Bone marrow (tissue), 2 donors: ENCODE data around the gene CELF4.

Source experiments
- DNase-seq, 2 donors: peaks; one replicate each; lab custom pipeline; 2025; lab: John Stamatoyannopoulos, UW

CELF4 gene

DNA sequence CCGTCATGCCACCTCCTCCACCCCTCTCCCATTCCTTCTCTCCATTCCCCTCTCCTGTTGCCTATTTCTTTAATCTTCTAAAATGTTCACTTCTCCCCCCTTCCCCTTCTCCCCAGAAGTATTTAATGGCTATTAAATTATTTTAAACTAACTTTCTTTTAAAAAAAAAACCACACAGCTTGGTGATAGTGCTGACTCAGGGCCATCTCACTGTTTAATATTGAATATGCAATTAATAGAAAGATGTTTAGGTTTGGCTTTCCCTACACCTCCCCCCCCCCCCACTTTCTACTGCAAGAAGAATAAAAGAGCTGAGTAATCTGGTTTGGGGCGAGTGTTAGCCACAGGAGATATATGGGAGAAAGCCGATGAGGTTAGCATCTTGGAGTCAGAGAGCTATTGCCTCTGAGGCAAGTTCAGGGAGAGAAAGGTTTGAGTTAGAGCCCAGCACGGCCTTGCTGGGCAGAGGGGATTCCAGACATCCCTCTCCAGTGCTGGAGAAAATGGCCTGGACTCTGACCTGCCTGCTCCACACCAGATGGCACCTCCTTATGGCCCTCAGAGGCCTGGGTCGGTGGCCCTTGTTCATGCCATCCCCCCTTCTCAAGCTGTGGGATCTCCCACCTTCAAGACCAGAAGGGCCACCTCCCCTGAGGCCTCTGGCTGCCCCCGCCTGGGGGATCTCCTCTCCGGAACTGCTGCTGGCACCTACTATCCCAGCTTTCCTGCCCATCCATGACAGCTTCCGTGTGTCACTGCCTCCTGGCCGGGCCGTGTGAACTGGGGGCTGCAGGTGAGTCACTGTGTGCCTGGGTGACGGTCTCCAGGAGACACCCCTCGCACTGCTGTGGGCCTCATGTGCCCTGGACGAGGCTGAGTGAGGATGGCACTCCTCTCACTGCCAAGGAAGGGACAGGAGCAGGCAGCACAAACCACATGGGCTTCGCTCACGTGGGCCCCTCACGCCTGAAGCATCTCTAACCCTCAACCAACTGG lies 246.9 kb downstream of the CELF4 start:
- no peak for DNase-seq

DNA sequence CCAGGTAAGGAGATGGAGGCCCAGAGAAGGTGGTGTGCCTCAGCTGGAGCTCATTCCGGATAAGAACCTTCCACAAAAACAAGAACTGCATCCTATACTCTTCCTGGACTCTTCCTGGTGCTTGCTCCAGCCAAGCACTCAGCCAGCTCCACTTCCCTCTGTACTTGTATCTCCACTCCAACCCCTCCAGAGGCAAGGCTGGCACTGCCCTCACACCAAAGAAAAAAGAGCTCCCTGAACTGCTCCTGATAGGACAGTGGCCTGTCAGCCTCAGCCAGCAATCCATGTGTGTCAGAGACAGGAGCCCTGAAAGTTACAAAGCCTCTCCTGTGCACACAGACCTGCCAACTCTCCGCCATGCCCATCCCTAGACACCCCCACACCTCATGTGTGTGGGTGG lies 248.1 kb downstream of the CELF4 start:
- no peak for DNase-seq

DNA sequence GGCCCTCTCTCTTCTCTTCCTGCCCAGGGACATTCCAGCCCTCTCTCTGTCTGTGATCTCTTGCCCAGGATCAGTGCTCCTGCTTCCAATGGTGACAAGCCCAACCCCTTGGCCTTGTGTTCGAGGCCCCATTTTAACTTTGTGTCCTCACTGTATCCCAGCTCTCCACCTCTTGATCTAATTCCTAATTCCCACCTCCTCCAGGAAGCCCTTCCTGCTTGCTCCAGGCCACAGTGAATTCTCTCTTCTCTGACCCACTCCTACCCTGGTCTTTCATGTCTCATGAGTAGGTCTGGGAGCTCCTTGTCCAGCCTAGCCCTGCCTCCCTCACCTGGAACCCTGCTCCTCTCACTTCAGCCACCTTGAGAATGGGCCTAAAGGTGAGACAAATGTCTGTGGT lies 249.1 kb downstream of the CELF4 start:
- DNase-seq: no peak

DNA sequence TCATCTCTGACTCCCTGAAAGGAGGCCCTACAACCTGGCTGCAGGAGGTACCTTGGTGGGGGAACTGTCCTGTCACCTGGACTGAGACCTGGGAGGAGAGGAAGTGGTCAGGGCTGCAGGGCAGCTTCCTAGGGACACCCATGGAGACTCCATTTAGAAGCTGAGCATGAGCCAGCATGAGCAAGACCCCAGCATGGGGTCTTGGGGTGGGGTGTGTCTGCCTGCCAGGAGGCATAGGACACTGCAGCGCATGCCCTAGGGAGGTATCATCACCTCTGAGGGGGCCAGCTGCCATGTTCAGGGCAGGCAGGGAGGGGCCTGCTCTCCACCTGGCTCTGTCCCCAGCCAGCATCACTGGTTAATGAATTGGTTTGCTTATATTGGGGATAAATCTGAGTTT lies 249.7 kb downstream of the CELF4 start:
- DNase-seq: no peak

DNA sequence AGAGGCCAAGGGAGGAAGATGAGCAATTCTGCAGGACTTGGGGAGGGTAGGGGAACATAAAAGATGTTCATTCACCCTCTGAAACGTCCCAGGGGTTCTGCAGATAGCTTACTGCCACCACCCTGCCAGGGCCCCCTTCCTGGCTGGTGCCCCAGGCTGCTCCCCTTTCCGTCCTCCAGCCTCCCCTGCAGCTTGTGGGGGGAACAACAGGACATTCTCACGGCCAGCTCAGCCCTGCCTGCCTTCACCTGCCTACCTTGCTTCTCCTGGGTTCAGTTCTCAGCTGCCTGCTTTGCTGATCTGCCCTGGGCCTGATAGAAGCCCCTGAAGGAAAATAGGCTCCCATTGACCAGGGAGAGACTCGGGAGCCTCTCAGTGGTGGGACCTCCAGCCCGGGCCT lies 251.1 kb downstream of the CELF4 start:
- DNase-seq: no peak

DNA sequence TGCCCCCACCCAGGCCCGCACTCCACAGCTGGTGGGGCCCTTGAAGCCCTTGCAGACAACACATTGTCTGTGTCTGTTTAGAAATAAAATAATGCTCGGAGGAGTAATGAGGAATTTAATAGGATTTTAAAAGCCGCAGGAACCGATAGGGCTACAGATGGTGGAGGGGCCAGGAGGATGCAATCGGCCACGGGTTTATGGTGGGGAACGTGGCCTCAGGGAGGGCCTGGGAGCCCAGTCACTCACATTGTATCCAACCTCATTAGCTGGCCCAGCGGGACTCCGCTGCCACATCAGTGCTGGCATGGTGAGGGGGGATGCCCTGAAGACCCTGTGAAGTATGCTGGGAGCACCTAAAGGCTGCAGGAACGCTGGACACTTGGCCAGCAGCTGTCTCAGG lies 252.0 kb downstream of the CELF4 start:
- no peak for DNase-seq

DNA sequence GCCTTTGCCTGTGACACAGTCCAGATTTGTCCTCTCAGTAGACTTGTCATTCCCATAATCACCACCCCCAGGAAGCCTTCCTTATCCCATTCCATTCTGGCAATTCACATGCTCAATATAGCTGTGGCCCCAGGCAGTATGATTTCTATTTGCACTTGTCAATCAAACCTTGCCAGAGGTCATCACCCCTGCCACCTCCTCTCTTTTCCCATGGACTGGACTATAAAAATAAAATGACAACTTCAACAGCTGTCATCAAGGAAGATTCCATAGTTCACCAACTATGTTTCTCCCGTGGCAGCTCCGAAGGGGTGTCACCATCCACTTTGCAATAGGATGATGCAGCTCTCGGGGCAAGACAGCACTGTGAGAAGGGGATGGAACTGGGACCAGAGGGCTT lies 255.7 kb downstream of the CELF4 start:
- no peak for DNase-seq

DNA sequence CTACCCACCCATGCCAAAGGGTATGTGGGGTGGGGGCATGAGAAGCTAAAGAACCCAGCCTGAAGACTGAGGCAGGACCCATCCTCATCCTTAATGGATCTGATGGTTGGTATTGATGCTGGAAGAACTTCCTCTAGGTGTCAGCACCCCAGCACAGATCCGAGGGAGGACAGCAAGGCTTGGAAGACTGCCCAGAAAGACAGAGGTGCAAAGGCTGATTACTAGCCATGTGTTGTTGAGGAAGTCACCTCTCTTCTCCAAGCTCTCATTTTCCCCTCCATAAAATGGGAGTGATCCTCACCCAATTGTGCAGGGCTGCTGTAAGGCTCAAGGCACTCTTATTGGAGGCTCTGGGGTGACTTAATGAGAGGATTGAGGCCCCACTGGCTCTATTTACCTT lies 256.5 kb downstream of the CELF4 start:
- no peak for DNase-seq

DNA sequence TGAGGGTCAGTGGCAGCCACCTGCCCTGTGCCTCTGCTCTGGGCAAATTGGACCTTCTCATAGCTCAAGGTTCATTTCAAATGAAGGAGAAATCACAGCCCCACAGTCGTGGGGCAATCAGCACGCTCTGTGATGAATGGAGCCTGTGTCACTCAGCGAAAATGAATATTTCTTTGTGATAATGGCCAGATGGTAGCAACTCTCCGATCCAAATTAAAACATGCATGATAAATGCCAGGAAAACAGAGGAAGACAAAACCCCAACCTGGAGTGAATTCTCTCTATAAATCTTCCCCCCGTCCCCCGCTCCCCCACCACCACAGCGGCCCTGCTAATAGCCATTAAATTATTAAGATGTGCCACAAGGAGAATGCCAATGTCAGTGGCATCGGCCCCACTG lies 258.4 kb downstream of the CELF4 start:
- DNase-seq: no peak

DNA sequence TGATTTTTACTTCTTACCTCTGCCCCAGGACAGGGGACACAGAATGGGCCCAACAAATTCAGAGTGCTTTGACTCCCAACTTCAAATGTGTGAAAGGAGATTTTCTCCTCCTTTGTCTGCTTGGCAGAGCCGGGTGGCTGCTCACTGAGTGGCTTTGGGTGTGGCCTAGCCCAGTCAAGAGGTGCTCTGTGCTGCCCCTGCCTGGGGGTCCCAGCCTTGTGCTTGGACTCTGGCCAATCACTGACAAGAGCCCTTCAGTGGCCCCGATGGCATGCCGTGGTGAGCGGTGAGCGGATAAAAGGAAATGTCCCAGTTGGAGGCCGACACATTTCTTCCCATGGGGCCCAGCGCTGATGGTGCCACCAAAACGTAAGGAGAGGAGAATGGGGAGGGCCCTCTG lies 259.2 kb downstream of the CELF4 start:
- DNase-seq: no peak

DNA sequence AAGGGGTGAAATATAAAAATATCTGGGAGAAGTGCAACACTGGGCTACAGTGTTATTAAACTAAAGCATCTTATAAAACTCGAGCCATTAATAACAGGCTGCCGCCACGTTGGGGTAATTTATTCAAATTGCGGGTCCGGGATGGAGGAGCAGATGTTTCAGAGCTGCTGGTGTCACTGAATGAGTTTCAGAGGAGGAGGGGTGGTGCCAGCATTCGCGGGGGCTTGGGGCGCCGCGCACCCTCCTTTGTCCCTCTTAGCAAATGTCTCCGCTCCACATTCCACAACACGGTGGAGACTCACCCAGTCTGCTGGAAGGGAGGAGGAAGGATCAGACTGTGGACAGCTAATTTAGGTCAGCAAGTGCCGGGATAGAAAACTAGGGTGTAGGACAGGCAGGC lies 260.5 kb downstream of the CELF4 start:
- no peak for DNase-seq

DNA sequence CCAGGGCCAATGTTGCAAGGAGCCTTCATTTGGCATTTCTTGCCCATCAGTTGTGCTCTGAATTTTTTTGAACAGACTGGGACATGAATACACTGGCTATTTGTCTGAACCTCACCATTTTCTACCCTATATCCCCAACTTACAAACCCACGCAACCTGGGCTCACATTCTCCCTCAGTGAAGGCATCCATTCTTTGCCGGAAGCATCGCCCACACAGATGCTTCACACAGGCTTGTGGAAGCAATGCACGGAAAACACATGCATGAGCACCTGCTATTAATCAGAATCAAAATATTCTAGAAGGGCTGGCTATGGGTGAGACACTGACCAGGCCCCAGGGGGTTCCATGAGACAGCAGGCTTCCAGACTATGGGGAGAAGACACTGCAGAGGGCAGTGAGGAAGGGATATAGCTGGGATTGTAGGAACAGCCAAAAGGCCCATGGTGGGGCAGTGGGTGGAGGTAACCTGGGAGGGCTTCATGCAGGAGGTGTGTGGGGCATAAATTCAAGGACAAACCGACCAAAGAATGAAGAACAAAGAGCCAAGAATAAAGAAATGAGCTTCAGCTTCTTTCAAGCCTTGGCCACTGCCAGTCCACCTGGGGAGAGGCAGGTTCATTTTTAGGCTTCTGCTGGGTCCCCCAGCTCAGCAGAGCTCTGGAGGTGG lies 261.5 kb downstream of the CELF4 start:
- DNase-seq: no peak

DNA sequence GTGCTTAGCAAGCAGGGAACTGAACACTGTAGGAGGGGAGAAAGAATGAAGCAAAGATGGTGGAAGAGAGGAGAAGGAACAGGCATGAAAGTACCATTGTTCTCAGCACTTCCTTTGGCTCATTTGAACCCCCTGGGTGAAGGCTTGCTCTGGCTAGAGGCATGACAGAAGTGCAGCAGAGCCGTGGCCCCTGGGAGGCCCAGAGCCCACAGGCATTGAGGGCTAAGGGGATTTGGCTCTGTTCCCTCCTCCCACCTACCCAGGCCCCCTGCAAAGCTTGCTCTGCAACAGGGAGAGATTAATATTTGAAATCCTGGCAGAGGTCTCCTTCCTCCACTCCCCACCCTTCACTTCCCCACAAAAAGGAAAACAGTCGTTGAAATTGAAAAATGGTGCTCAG lies 262.6 kb downstream of the CELF4 start:
- DNase-seq: no peak

DNA sequence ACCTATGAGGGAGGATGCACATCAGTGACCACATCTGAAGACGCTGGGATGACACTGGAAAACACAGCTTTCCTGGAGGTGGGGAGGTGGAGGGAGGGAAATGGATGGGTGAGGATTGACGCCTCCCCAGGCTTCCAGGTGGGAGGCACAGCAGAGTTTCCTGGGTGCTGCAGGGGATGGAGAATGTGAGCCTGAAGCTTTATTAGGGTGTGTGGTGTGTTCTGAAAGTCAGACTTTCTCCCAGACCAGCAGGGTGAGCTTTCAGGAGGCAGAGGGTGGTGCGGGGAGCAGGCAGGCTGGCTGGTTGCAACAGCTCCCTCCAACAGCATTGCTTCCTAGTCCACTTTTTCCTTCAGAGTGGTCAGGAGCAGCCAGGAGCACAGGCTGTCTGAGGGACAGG lies 263.1 kb downstream of the CELF4 start:
- no peak for DNase-seq

DNA sequence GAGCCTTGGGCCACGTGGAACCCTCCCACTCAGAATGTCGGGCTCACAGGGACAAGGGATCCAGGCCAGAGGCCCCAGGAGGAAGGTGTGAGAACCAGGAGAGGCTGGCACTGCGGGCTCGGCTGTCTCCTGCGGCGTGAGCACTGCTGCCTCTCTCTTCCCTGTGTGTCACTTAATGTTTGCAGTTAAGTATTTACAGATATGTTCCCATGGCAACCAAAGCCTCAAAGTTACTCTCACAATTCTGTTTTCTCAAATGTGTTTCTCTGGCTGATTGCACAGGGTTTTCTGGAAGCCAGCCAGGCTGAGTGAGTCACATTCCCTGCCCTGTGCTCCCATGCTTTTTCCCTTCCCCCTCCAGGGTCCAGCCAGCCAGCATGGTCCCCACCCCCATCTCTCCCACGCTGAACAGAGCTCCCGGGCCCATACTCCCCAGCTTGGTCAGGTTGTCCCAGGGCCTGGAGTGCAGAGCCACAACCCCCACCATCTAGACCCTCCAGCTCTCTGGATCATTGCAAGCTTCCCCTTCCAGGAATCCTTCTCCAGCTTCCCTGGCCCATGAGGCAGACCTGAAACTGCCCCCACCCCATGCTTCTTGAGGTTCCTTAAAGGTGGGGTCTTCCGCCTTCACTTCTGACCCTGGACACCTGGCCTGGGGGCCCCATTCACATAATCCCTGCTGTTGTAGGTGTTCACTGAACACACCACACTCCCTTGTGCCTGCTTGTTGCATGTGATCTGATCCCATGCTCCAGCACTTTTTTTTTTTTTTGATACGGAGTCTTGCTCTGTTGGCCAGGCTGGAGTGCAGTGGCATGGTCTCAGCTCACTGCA lies 265.9 kb downstream of the CELF4 start:
- peak in 1 of 2 donors; percentile 16 for DNase-seq

DNA sequence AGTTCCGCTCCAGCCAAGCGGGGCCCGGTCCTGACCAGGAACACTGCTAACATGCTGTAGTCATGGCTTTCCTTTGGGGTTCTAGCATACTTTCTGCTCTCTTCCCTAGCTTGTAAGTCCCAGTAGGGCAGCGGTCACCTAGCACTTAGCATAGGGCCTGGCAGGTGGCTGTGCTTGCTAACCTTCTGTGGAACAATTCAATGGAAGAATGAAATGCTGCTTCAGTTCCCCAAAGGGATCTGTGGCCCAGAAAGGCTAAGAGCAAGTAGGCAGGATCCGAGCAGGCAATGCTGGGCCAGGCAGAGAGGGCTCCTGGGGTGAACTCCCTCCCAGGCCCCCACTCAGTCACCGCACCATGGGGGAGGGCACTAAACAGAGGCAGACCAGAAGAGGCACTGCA lies 266.8 kb downstream of the CELF4 start:
- DNase-seq: no peak

DNA sequence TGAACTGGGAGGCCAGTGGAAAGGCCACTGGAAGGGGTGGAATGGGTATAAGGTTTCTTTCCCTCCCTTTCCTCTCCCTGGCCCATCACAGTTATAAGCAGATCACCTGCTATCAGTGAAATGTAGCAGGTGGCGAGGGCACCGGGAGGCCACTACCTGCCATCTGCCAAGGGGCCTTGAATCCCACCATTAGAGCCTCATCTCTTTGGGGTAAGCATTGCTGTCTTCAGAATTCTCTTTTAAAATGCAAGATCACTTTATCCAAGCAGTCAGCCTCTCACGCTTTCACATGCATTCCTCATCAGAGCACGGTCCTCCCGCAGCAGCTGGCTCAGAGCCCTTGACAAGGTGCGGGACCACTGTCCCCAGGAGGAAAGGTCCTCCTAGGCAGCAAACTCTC lies 268.5 kb downstream of the CELF4 start:
- no peak for DNase-seq

DNA sequence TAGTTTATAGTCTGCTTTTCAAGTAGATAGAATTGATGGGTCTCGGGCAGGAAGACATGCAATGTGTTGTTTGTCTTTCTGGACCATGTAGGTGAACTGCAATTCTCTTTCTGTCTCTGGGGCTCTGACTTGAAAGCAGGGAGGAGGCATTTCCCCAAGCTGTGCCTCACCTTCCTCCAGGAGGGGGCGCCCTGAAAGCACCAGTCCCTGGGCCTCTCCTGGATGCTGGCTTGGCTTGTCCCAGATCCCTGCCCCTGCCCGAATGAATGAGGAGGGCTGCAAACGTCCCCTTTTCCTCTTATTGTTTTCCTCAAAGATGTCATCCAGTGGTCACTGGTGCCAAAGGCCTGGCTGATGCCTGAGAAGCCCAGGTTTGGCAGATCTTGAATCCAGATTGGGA lies 270.6 kb downstream of the CELF4 start:
- no peak for DNase-seq

DNA sequence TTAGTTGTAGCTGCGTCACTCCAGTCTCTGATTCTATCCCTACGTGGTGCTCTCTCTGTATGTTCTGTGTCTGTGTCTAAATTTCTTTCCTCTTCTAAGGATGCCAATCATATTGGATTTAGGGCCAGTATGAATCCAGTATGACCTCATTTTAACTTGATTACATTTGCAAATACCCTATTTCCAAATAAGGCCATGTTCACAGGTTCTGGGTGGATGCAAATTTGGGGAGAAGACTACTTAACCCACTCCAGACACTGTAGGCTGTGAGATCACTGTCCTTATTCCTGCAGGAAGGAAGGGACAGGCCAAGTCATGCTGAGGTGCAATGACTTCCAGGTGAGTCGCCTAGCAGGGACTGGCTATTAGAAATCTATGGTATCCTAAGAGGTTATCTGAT lies 272.2 kb downstream of the CELF4 start:
- DNase-seq: no peak

DNA sequence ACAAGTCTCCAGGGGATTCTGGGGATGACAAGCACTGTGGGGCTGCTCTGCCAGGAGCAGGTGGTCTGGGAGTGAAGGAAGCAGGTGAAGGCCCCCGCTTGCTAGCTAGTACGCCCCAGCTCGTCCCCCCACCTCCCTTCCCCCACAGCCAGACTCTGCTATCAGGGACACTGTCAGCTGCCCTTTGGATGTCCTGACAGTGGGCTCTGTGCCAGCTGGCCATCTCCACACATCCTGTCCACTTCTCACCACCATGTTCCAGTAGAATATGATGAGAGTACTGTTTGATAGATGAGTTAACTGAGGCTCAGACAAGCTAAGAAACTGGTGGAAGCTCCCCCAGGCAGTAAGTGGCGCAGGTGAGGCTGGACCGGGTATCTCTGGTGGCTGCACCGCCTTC lies 276.2 kb downstream of the CELF4 start:
- DNase-seq: no peak

DNA sequence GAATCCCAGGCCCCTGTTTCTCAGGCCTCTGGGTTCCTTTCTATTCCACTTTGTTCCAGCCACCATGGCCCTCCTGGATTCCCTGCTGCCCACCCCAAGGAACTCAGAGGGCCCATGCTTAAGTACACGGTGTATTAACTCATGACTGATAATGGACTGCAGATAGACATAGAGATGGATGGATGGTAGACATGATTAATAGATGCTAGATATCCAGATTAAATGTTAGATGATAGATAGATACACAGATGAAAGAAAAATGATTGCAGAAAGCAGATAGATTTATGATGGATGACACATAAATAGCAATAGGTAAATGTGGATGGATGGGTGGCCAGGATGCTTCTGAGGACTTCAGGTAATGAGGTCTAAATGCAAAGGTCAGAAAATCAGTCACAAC lies 278.0 kb downstream of the CELF4 start:
- DNase-seq: no peak

DNA sequence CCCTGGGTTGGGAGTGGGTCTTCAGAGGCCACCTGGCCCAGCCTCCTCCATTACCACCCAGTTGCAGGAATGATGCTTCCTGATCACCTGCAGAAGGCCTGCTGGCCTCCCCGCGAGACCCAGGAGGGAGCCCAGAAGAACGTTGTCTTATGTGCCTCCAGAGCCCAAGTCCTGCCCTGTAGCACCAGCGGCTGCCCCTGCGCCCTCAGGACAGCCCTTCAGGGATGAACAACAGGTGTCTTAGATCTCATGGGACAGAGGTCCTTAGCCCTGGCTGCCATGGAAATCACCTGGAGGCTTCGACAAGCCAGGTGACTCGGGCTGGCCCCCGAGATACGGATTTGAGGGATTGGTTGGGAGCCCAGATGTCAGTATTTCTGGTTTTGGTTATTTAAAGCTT lies 278.8 kb downstream of the CELF4 start:
- DNase-seq: no peak

DNA sequence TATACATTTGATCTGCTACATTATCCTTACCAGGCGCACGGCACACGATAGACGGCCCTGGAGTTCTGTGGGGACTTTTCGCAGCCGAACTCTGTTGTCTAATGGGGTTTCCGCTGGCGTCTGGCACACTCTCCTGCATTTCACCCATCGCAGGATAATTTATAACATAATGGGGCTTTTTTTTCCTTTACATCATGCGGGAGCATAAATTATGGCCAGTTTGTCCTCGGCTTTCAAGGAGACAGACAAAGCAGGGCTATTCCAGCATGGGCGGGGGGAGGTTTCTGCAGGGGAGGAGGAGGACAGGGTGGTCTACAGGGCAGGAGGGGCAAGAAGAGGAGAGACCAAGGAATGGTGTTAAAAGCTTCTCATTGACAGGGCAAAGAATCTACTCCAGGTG lies 279.8 kb downstream of the CELF4 start:
- DNase-seq: no peak
